Liver (tissue), 3 donors: ENCODE measurements around the gene KLHL13.
A peak's percentile ranks its signal among the peaks of the same experiment; 100 is the strongest.

Experiments used
- CTCF ChIP-seq: fragments of 150-350 bp; IDR thresholded peaks from 2 replicates; pipeline ENCODE4 v1.5.1; 2017; ENCODE audit warnings: improper control_type of control experiment, low read depth, low read length; ENCODE audit not compliant: missing input control
- HNF4G ChIP-seq: IDR thresholded peaks from 2 replicates; pipeline ENCODE4 v1.6.1; 2016; ENCODE audit warnings: antibody characterized with exemption
- RAD21 ChIP-seq, 2 donors: IDR thresholded peaks; 2 replicates each; pipeline ENCODE4 v1.6.1; 2016; ENCODE audit warnings: antibody characterized with exemption in 2 of 2, mild to moderate bottlenecking in 2 of 2
- RXRA ChIP-seq, 2 donors: IDR thresholded peaks; 2 replicates each; pipeline ENCODE4 v1.6.1; 2017 to 2018; ENCODE audit warnings: antibody characterized with exemption in 2 of 2, mild to moderate bottlenecking in 1 of 2
- YY1 ChIP-seq: IDR thresholded peaks from 2 replicates; pipeline ENCODE4 v1.6.1; 2016; ENCODE audit warnings: antibody characterized with exemption, mild to moderate bottlenecking
- ZBTB33 ChIP-seq: IDR thresholded peaks from 2 replicates; pipeline ENCODE4 v1.6.1; 2016; ENCODE audit warnings: antibody characterized with exemption
- TF ChIP-seq, protein P1 (sequence below): IDR thresholded peaks from 2 replicates; pipeline ENCODE4 v1.6.1; 2016; ENCODE audit warnings: antibody characterized with exemption
- TF ChIP-seq, protein P2 (sequence below): IDR thresholded peaks from 2 replicates; pipeline ENCODE4 v1.6.1; 2016; ENCODE audit warnings: antibody characterized with exemption, mild to moderate bottlenecking
- donor health status: healthy.
- donor health status: healthy.

DNA sequence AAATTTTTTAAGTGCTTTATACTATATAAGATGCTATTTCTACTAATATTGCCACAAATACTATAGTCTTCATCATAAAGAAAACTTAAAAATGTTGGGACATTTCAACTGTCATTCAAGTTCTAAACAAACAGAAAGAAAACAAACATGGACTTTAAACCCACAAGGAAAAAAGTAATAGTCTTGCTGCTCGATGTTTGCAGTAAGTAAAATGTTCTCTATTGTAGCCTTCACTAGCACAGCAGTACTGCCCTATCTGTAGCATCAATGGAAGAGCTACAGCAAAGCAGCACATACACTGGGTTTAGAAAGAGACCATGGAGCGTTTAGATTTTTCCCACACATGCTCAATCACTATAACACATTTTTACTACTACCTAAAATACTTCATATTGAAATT, 146.8 kb downstream of the KLHL13 start:
- TF ChIP-seq, protein P1, sequence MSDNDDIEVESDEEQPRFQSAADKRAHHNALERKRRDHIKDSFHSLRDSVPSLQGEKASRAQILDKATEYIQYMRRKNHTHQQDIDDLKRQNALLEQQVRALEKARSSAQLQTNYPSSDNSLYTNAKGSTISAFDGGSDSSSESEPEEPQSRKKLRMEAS: no peak
- no peak for TF ChIP-seq CTCF
- TF ChIP-seq HNF4G: no peak
- TF ChIP-seq, protein P2, sequence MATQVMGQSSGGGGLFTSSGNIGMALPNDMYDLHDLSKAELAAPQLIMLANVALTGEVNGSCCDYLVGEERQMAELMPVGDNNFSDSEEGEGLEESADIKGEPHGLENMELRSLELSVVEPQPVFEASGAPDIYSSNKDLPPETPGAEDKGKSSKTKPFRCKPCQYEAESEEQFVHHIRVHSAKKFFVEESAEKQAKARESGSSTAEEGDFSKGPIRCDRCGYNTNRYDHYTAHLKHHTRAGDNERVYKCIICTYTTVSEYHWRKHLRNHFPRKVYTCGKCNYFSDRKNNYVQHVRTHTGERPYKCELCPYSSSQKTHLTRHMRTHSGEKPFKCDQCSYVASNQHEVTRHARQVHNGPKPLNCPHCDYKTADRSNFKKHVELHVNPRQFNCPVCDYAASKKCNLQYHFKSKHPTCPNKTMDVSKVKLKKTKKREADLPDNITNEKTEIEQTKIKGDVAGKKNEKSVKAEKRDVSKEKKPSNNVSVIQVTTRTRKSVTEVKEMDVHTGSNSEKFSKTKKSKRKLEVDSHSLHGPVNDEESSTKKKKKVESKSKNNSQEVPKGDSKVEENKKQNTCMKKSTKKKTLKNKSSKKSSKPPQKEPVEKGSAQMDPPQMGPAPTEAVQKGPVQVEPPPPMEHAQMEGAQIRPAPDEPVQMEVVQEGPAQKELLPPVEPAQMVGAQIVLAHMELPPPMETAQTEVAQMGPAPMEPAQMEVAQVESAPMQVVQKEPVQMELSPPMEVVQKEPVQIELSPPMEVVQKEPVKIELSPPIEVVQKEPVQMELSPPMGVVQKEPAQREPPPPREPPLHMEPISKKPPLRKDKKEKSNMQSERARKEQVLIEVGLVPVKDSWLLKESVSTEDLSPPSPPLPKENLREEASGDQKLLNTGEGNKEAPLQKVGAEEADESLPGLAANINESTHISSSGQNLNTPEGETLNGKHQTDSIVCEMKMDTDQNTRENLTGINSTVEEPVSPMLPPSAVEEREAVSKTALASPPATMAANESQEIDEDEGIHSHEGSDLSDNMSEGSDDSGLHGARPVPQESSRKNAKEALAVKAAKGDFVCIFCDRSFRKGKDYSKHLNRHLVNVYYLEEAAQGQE: no peak
- no peak for TF ChIP-seq RXRA (IDR thresholded peaks at IDR 0.05)
- TF ChIP-seq YY1: peak; percentile 15
- TF ChIP-seq RAD21 (IDR thresholded peaks at IDR 0.05): no peak
- no peak for TF ChIP-seq ZBTB33
